Measurements from ENCODE around the gene HAGH. TPM values are rescaled to one million over a fixed set of nuclear protein-coding genes. Genes with fewer than 3 reads are reported as not detected.

The HAGH gene
- polyA plus RNA-seq, 1 experiment: 51.6 TPM

DNA sequence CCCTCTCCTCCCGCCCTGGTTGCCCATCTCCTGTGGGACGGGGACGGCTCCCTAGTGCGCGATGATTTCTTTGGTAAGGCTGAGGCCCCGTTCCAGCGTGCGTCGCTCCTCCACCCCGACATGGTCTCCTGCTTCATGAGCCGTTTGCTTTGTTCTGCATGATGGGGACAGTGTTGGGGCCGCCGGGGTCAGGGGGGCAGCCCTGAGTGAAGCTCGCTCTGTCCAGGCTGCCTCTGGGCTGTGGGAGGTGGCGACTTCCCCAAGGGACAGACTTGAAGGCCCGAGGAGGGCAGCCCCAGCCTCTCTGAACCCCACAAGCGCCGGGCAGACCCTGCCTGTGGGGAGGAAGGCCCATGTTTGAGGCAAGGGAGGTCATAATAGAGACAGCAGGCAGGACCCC lies 67.7 kb downstream of the HAGH start:
- Histone ChIP-seq H3K4me3 (ENCODE audit: low read depth, low read length) (no peak overlapping the region), H3K36me3 (ENCODE audit: control insufficient read depth, insufficient read depth, low read length) (peaks cover 29% of the 10 kb centered on the region), H3K27me3 (ENCODE audit: control insufficient read depth, insufficient read depth, low read length) (no peaks in the 10 kb centered on the region)
- ChIA-PET CTCF (interaction anchor here (1.2 kb wide), 1 partner anchor 12 kb away, joined by 3 read pairs; no protein-coding TSS in a partner anchor), POLR2A (no interaction called here)
- DNase-seq (ENCODE audit: low read depth): no peak
- TF ChIP-seq, protein P1, sequence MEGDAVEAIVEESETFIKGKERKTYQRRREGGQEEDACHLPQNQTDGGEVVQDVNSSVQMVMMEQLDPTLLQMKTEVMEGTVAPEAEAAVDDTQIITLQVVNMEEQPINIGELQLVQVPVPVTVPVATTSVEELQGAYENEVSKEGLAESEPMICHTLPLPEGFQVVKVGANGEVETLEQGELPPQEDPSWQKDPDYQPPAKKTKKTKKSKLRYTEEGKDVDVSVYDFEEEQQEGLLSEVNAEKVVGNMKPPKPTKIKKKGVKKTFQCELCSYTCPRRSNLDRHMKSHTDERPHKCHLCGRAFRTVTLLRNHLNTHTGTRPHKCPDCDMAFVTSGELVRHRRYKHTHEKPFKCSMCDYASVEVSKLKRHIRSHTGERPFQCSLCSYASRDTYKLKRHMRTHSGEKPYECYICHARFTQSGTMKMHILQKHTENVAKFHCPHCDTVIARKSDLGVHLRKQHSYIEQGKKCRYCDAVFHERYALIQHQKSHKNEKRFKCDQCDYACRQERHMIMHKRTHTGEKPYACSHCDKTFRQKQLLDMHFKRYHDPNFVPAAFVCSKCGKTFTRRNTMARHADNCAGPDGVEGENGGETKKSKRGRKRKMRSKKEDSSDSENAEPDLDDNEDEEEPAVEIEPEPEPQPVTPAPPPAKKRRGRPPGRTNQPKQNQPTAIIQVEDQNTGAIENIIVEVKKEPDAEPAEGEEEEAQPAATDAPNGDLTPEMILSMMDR (IDR thresholded peaks at IDR 0.05; ENCODE audit: insufficient read depth, low read depth, low read length): no peak

DNA sequence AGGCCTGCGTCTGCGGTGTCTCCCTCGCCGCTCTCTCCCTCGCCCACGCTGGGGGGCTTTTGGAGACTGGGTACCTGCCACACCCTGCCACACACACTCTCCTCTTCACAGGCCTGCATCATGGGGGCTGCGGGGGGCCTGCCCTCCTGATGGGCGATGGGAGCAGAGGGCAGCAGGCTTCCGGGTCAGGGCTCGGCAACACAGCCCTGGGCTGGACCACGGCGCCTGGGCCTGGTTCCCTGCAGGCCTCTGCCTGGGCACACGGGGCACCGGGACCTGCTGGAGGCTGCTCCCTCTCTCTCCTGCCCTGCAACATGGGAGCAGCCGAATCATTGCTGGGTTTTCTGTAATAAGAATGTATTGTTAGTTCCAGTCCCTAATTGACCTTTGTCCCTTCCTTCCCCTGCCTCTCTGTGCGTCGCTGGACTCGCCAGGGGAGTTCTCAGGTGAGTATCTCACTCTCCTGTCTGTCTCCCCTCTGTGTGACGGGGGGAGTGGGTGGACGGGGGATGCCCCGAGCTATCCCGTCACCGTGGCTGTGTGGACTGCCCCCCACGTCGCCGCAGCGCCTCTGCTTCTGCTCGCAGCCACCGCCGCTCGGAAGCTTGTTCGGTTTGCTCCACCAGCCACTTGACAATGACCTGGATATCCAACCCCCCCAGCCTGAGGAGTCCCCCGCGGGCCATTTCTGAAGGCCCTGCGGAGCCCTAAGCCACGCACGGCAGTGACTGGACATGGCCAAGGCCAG lies 68.7 kb downstream of the HAGH start:
- no peak for DNase-seq (ENCODE audit: low read depth)
- Histone ChIP-seq H3K4me3 (ENCODE audit: low read depth, low read length) (no peak overlapping the region), H3K27me3 (ENCODE audit: control insufficient read depth, insufficient read depth, low read length) (no peaks in the 10 kb centered on the region), H3K36me3 (ENCODE audit: control insufficient read depth, insufficient read depth, low read length) (peaks cover 26% of the 10 kb centered on the region)
- ChIA-PET CTCF (interaction anchor here (1.2 kb wide), 1 partner anchor 11 kb away, joined by 3 read pairs; no protein-coding TSS in a partner anchor), POLR2A (no interaction called here)
- TF ChIP-seq, protein P1 (IDR thresholded peaks at IDR 0.05; ENCODE audit: insufficient read depth, low read depth, low read length): no peak

Other genes starting within 250 kb of the HAGH start
- gene IFT140, start 214.8 kb downstream of the HAGH start, polyA plus RNA-seq (2011; rRNA removed): 5.3 and 10.4 TPM in 2 replicates
- gene CRAMP1, start 214.5 kb downstream of the HAGH start, polyA plus RNA-seq (2011; rRNA removed): 5.2 and 8.0 TPM in 2 replicates
- 46.2 and 47.6 TPM in 2 replicates for gene JPT2, start 148.5 kb downstream of the HAGH start, polyA plus RNA-seq (2011; rRNA removed)
- 12.3 and 22.5 TPM in 2 replicates for gene MAPK8IP3, start 120.6 kb downstream of the HAGH start, polyA plus RNA-seq (2011; rRNA removed)
- gene NME3, start 55.3 kb downstream of the HAGH start, polyA plus RNA-seq (2011; rRNA removed): 20.3 and 34.3 TPM in 2 replicates
- 2.9 and 4.0 TPM in 2 replicates for gene EME2, start 54.0 kb downstream of the HAGH start, polyA plus RNA-seq (2011; rRNA removed)
- gene MRPS34, start 53.7 kb downstream of the HAGH start, polyA plus RNA-seq (2011; rRNA removed): 64.2 and 69.6 TPM in 2 replicates
- gene SPSB3, start 44.3 kb downstream of the HAGH start, polyA plus RNA-seq (2011; rRNA removed): 15.0 and 36.5 TPM in 2 replicates
- gene NUBP2, start 43.9 kb downstream of the HAGH start, polyA plus RNA-seq (2011; rRNA removed): 27.9 and 38.0 TPM in 2 replicates
- not detected in 2 replicates for gene IGFALS, start 33.1 kb downstream of the HAGH start, polyA plus RNA-seq (2011; rRNA removed)
- gene FAHD1, start 381 bp upstream of the HAGH start, polyA plus RNA-seq (2011; rRNA removed): 52.5 and 53.1 TPM in 2 replicates
- 0.25 and 0.28 TPM in 2 replicates for gene MEIOB, start 45.3 kb upstream of the HAGH start, polyA plus RNA-seq (2011; rRNA removed)
- not detected in 2 replicates for gene HS3ST6, start 91.6 kb upstream of the HAGH start, polyA plus RNA-seq (2011; rRNA removed)
- gene MSRB1, start 116.4 kb upstream of the HAGH start, polyA plus RNA-seq (2011; rRNA removed): 44.4 and 61.9 TPM in 2 replicates
- not detected in 2 replicates for gene RPL3L, start 127.9 kb upstream of the HAGH start, polyA plus RNA-seq (2011; rRNA removed)
- 155 and 183 TPM in 2 replicates for gene NDUFB10, start 132.7 kb upstream of the HAGH start, polyA plus RNA-seq (2011; rRNA removed)
- gene RPS2, start 138.0 kb upstream of the HAGH start, polyA plus RNA-seq (2011; rRNA removed): 3,098 and 4,041 TPM in 2 replicates
- gene RNF151, start 140.0 kb upstream of the HAGH start, polyA plus RNA-seq (2011; rRNA removed): not detected in 2 replicates
- 16.5 and 33.1 TPM in 2 replicates for gene TBL3, start 145.2 kb upstream of the HAGH start, polyA plus RNA-seq (2011; rRNA removed)
- 0.17 TPM in 1 of 2 replicates, not detected in the other for gene NOXO1, start 154.6 kb upstream of the HAGH start, polyA plus RNA-seq (2011; rRNA removed)
- gene GFER, start 157.4 kb upstream of the HAGH start, polyA plus RNA-seq (2011; rRNA removed): 14.6 and 19.8 TPM in 2 replicates
- gene SYNGR3, start 163.1 kb upstream of the HAGH start, polyA plus RNA-seq (2011; rRNA removed): 2.5 and 3.3 TPM in 2 replicates
- gene ZNF598, start 183.0 kb upstream of the HAGH start, polyA plus RNA-seq (2011; rRNA removed): 14.4 and 23.0 TPM in 2 replicates
- 0.26 and 0.33 TPM in 2 replicates for gene NPW, start 193.0 kb upstream of the HAGH start, polyA plus RNA-seq (2011; rRNA removed)
- 62.1 and 107 TPM in 2 replicates for gene NHERF2, start 200.1 kb upstream of the HAGH start, polyA plus RNA-seq (2011; rRNA removed)
- 14.6 and 21.0 TPM in 2 replicates for gene NTHL1, start 221.0 kb upstream of the HAGH start, polyA plus RNA-seq (2011; rRNA removed)
- 30.5 and 66.3 TPM in 2 replicates for gene TSC2, start 221.2 kb upstream of the HAGH start, polyA plus RNA-seq (2011; rRNA removed)